ENCODE measurements around the gene DLX1.

DNA sequence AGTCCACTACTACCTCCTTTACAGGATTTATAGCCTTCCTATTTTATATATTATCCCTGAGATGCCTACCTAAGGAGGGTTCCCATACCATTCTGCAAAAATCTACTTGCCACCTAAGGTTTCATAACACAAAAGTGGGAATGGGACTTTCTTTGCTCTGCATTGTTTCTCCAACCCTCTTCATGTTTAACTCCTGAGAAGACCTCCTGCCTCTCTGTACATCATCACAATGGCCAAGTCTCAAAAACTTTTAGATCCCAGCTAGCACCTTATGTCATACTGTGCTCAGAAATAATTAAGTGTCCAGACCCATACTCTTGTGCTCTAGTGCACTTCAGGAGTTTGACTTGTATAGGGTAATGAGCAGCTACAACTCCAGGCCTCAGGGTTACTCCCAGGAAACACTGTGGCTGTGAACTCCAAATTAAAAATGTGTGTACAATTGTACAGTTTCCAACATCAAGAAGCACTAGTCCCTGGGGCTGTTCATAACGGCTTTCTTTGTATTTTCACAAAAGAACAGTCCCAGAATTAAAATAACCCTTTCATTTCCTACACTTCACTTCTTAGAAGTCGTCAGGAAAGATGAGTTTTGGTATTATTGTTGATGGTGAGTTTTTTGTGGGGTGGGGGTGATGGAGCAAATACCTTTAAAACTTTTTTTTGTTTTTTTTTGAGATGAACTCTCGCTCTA lies 46.1 kb upstream of the DLX1 start:
- TF ChIP-seq, protein P1, sequence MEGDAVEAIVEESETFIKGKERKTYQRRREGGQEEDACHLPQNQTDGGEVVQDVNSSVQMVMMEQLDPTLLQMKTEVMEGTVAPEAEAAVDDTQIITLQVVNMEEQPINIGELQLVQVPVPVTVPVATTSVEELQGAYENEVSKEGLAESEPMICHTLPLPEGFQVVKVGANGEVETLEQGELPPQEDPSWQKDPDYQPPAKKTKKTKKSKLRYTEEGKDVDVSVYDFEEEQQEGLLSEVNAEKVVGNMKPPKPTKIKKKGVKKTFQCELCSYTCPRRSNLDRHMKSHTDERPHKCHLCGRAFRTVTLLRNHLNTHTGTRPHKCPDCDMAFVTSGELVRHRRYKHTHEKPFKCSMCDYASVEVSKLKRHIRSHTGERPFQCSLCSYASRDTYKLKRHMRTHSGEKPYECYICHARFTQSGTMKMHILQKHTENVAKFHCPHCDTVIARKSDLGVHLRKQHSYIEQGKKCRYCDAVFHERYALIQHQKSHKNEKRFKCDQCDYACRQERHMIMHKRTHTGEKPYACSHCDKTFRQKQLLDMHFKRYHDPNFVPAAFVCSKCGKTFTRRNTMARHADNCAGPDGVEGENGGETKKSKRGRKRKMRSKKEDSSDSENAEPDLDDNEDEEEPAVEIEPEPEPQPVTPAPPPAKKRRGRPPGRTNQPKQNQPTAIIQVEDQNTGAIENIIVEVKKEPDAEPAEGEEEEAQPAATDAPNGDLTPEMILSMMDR (IDR thresholded peaks at IDR 0.05): no peak
- no peak for TF ChIP-seq ZFX (IDR thresholded peaks at IDR 0.05; ENCODE audit: borderline replicate concordance)

Measured in 22Rv1 (cell line).